IMR-90 (cell line): Measurements from ENCODE around the gene ROBO2.

ENCODE experiments used
- CHD1 ChIP-seq: IDR thresholded peaks from 2 replicates; pipeline ENCODE4 v1.6.1; 2012; ENCODE audit warnings: low read depth, low read length, improper control_type of control experiment
- CTCF ChIP-seq: conservative IDR thresholded peaks from 2 replicates; pipeline ENCODE4 v1.5.1; 2012; ENCODE audit warnings: mild to moderate bottlenecking, low read depth, low read length, improper control_type of control experiment
- FOS ChIP-seq: fragments of 150-350 bp; IDR thresholded peaks from 2 replicates; pipeline ENCODE4 v1.6.1; 2016; ENCODE audit warnings: low read depth, low read length
- POLR2A ChIP-seq: IDR thresholded peaks from 2 replicates; pipeline ENCODE4 v1.6.1; 2012; ENCODE audit warnings: mild to moderate bottlenecking, low read depth, low read length
- RFX5 ChIP-seq: IDR thresholded peaks from 2 replicates; pipeline ENCODE4 v1.8.0; 2012; ENCODE audit warnings: low read depth, mild to moderate bottlenecking, low read length, moderate library complexity

DNA sequence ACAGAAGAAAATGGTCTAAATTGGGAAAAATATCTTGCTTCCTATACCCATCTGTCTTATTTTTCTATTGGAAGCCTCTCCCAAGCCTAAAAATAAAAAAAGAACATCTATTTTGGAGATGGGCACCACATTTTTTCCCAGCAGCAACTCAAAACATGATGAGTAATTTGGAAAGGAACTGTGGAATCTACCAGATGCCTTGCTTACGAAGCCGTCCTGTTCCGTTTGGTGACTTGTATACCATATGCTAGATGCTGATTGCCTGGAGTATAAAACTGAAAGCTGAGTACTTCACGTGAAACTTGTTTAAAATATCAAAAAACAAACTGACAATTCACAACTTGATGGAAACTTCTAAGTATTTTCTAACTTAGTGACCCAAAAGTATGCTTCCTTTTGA, 491.0 kb downstream of the ROBO2 start:
- TF ChIP-seq CTCF (no peak), FOS (no peak), RFX5 (no peak), CHD1 (no peak), POLR2A (no peak)
